NAMALWA (cell line): ENCODE measurements around the gene MFSD2A.
A peak's percentile ranks its signal among the peaks of the same experiment; 100 is the strongest.
"Not testable (repeated sequence)": the region's sequence is repeated elsewhere in the genome, so short reads cannot be mapped to it uniquely, and the experiment has no call there.

Experiments
- DNase-seq: peaks from one replicate; pipeline ENCODE4 v3.0.0-alpha.2; 2015; ENCODE audit warnings: low spot score

Gene MFSD2A

DNA sequence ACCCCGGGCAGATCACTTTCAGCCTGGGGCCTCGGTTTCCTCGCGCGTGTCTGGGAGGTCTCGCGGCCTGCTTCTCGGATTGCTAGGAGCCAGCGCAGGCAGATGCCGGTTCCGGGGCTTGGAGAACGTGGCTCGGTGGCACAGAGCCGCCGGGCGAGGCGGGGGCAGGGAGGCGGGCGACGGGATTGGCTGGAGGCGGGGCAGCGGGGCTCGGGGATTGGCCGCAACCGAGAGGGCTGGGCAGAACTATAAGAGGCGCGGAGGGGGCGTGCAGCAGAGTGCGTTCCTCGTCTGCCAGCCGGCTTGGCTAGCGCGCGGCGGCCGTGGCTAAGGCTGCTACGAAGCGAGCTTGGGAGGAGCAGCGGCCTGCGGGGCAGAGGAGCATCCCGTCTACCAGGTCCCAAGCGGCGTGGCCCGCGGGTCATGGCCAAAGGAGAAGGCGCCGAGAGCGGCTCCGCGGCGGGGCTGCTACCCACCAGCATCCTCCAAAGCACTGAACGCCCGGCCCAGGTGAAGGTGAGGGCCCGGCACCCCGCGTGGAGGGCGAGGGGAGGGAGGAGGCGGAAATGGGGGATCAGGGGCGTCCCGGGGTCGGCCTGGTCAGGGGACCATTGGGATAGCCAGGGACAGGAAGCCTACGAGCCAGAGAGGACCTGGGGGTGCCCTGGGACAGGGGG lies at the start of gene MFSD2A:
TSS of gene MFSD2A (plus strand) at position 276 of the 677 bp plus-strand sequence. CDS start at position 424, 148 bp downstream.
- DNase-seq: peak; percentile 86

DNA sequence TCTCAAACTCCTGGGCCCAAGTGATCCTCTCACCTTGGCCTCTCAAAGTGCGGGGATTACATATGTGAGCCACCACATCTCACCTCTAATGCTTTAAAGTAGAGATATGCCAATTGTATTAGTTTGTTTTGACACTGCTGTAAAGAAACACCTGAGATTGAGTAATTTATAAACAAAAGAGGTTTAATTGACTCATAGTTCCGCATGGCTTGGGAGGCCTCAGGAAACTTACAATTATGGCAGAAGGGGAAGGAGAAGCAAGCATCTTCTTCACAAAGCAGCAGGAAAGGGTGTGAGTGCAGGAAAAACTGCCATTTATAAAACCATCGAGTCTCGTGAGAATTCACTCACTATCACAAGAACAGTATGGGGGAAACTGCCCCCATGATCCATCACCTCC lies 49.8 kb upstream of the MFSD2A start:
- DNase-seq: no peak

DNA sequence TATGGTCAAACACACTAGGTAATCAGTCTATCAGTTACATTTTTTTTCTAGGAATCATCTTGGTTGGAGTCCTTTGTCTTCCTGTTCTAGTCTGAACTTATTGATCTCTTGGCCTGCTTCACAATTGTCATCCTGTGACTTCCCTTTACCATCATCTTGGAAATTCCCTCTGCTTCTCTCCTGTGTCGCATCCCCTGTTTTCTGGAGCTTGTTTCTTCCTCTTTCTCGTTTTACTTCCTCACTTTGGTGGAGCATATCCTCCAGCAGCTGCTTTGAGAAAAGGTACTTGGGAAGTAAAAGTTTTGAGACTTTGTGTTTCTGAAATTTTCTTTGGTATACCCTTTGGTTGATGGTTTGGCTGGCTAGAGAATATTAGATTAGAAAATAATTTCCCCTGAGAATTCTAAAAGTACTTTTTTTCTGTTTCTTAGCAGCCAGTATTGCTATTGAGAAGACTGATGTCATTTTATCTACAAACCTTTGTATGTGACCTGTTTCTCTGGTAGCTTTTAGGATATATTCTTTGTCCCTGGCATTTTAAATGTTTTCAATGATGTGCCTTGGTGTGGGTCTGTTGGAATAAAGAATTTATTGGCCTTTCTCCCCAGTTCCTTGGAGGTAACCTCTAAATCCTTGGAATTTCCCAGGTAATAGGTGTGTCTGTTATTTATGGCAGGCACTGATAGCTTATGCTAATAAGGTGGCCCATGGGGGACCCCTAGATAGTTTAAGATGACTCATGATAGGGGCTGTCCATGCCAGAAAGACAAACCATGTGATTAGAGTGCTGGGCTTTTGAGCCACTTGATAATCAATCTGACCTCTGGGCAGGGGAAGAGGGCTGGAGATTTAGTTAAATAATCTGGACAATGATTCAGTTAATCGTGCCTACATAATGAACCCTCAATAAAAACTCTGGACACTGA lies 47.2 kb upstream of the MFSD2A start:
- DNase-seq: no peak

DNA sequence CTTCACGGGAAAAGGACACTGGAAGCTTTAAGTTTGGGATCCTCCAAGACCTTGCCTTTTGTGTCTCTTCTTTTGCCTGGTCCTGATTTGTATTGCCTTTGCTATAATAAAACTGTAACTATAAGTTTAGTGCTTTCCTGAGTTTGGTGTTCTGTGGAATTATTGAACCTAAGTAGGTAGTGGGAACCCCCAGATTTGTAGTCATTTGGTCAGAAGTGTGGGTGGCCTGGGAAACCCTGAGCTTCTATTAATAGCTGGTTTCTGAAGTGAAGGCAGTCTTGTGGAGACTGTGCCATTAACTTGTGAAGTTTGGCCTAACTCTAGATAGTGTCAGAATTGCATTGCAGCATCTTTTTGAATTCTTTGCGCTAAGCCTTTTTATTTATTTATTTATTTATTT lies 46.4 kb upstream of the MFSD2A start:
- DNase-seq: no peak

DNA sequence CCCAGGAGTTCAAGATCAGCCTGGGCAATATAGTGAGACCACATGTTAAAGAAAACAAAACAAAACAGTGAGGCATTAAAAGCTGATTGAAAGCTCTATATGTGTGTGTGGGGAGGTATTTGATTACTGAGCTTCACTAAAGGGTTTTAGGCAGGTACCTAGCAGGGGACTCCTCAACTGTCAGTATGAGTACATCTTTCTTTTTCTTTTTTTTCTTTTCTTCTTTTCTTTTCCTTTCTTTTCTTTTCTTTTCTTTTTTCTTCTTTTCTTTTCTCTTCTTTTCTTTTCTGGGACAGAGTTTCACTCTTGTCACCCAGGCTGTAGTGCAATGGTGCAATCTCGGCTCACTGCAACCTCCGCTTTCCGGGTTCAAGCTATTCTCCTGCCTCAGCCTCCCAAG lies 44.7 kb upstream of the MFSD2A start:
- DNase-seq: no peak

DNA sequence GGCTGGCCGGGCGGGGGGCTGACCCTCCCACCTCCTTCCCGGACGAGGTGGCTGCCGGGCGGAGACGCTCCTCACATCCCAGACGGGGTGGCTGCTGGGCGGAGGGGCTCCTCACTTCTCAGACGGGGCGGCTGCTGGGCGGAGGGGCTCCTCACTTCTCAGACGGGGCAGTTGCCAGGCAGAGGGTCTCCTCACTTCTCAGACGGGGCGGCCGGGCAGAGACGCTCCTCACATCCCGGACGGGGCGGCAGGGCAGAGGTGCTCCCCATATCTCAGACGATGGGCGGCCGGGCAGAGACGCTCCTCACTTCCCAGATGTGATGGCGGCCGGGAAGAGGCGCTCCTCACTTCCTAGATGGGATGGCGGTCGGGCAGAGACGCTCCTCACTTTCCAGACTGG lies 41.8 kb upstream of the MFSD2A start:
- DNase-seq: not testable (repeated sequence)

DNA sequence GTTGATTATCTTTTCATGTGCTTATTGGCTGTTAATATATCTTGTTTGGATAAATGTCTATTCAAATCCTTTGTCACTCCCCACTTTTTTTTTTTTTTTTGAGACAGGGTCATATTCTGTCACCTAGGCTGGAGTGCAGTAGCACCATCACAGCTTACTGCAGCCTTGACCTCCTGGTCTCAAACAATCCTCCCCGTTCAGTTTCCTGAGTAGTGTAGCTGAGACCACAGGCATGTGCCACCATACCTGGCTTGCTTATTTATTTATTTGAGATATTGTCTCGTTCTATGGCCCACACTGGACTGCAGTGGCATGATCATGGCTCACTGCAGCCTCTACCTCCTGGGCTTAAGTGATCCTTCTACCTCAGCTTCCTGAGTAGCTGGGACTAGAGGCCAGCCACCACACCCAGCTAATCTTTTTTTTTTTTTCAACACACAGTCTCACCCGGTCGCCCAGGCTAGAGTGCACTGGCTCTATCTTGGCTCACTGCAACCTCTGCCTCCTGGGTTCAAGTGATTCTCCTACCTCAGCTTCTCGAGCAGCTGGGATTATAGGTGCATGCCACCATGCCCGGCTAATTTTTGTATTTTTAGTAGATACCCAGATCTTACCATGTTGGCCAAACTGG lies 39.3 kb upstream of the MFSD2A start:
- DNase-seq: no peak

DNA sequence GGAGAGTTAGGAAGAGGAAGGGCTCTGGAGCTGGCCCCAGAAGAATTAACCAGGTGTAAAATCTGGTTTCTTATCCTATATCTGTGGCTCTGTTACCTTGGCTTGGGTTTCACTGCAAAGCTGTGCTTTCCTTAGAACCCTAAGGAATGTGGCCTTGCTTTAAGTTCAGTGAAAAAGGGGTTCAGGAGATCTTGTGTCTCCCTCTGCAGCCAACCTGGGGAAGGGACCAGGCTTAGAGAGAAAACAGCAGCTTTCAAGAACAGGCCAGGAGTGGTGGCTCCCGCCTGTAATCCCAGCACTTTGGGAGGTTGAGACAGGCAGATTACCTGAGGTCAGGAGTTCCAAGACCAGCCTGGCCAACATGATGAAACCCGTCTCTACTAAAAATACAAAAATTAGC lies 37.1 kb upstream of the MFSD2A start:
- DNase-seq: no peak

DNA sequence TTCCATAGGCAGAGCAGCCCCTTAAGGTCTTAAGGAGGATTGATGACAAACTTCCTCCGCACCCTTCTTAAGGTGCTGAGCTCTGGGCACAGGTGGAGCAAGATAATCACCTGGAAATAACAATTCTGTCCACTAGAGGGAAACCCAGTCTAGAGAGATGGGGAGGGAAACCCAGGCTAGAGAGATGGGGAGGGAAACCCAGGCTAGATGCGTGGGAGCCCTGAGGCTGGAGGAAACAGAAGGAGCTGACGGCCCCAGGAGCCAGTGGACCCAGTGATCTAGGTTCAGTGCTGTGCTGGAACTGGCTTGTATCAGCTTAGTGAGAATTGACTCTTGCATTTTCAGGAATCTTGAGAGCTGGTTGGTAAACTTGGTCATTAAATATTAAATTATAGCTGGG lies 35.4 kb upstream of the MFSD2A start:
- DNase-seq: peak; percentile 81

DNA sequence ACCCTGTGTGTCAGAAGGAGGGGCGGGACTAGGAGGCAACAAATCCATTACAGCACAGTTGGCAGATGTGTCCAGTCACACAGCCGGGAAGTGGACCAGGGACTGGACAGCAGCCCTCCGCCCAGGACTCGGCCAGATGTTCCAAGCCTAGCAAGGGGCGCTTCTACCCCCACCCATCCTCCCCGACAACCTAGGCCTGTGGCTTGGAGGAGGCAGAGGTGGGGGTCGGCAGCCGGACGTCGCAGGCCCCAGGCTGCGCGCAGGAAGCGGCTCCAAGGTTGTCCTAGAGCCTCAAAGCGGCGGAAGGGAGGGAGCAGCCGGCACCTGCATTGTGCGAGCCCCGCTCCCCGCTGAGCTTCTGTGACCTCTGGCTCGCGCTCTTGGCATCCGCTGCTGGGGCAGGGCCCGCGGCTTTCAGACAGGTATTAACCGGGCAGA lies 32.7 kb upstream of the MFSD2A start:
- no peak for DNase-seq

DNA sequence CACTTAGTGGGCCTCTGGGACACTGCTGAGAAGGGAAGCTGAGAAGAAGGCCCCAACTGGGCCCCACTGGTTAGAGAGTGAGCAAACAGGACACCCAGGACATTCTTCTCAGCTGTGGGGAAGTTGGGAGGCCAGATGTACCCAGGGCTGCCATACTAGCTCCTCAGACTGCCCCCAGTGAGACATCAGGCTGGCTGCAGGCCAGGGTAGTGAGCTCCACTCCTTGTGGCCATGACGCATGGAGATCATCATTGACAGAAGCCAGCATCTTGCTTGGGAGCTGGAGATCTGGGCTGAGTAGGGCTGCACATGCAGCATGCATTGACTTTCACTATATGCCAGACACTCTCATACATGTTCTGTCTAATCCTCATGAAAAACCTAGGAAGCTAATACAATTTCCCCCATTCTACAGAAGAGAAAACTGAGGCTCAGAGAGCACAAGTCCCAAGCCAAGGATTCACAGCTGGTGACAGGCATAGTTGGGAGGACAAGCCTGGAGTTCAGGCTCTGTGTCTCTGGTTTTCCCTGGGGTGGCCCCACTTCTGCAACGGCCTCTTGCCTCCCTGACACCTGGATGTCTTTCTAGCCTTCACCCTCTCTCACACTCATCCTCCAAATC lies 29.1 kb upstream of the MFSD2A start:
- DNase-seq: no peak

DNA sequence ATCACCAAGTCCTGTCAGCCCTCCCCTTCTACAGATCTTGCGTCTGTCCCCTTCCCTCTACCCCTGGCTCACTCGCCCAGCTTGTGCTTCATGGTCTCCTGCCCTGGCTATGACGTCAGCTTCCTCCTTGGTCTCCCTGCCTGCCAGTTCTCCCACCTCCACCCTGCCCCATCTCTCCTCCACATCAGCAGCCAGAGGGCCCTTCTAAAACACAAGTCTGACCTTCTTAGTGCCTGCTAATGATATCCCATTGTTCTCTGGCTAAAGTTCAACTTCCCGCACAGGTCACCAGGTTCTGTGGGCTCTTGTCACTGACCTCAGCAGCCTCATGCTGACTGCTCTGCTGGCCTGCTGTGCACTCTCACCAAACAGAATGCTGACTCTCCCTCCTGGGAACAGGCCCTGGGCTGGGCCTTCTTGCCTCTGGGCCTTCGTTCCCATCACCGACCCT lies 28.6 kb upstream of the MFSD2A start:
- peak; percentile 33 for DNase-seq

DNA sequence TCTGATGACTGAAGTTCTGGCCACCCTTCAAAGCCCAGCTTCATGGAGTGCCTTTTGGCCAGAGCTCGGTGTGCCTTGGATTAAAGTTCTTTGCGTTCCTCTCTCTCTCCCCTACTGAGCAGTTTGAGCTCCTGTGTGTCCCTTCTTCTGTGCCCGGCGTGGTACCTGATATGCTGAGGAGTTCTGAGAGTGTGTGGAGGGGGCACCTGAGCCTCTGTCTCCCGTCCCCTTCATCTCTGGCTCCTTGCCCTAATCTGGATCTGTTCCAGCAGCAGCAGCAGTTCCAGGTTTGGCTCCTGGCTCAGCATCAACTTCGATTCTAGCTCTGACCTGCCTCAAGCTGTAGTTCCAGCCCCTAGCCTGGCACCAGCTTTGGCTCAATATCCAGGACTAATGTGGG lies 28.1 kb upstream of the MFSD2A start:
- DNase-seq: no peak

DNA sequence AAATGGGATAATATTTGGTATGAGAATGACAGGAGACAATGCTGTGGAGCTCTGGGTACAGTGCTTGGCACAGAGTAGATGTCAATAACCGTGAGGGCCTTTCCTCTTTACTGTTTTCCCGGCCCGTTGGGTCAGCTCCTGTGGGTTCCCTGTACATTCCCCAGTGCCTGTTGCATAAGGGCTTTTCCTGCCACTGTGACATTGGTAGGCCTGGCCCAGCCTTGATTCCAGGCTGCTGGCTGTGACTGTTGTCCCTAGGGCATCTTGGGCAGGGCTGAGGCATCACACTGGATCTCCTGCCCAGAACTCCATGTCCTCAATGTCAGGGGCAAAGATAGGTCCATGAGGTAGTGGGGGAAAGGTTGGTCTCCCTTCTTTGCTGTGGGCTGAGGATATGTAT lies 27.4 kb upstream of the MFSD2A start:
- no peak for DNase-seq

DNA sequence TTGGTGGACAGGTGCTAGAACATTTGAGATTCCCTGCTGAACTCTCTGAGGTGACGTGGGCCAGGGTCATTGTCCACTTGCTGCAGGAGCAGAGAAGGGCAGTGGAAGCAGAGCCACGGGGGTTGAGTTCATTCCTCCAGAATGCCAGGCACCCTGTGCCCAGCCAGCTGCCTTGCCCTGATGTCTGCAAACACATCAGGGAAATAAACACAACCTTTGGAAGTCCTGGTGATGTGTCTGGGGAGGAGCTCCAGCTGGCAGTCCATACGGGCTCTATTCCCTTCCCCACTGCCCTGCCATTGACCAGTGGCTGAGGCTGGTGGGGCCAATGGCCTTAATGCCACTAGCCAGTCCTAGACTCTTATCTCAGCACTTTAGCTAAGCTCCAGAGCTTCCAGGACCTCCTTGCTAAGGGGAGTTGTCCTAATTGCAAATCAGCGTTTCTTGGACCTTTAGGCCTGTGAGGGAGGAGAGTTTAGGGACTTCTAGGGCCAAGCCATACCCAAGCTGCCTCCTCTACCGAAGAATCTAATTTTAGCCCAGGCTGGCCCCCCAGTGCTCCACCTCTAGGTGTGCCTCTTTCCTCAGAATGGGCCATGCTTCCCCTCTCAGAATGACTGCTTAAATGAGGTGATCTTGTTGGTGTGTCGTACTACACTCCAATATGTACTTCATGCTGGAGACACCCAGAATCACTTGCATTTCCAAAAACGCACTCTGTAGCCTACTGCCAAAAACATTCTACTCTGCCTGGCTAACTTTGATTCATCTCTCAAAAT lies 25.9 kb upstream of the MFSD2A start:
- no peak for DNase-seq

DNA sequence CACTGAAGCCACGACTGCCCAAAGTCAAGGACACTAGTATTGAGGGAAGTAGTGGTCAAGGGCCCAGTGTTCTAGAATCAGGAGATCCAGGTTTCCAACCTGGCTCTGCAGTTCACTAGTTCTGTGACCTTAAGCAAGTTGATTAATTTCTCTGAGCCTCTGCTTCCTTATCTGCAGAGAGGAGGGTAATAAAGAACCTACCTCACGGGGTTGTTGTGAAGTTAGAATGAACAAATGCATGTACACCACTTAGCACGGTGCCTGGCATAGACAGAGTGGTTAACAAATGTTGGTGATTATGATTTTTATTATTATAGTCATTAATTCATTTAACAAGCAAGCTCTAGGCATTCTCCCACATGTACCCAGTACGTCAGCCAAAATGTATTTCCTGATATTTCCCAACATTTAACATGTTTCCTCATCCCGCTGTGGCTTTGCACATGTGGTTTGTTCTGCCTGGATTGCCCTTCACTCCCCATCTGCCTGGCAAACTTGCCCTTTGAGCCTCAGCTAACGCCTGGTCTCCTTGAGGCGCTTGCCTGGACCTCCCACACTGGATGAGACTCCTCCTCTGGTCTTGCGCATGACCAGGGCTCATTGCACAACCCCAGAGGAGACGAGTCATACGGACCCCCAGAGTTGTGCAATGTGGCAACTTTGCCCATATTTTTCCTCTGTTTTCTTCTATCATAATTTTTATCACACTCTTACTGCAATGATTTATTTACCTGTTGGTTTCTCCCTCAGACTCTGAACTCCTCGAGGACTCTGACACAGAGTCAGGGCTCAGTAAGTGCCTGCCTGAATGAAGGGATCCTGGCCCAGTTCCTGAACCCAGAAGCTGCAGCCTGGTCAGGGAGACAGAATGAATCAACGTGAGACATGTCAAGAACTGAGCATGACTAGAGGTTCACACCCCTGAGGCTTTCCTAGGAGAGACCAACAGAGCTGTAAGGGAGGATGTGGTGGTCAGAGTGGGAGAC lies 20.7 kb upstream of the MFSD2A start:
- no peak for DNase-seq

DNA sequence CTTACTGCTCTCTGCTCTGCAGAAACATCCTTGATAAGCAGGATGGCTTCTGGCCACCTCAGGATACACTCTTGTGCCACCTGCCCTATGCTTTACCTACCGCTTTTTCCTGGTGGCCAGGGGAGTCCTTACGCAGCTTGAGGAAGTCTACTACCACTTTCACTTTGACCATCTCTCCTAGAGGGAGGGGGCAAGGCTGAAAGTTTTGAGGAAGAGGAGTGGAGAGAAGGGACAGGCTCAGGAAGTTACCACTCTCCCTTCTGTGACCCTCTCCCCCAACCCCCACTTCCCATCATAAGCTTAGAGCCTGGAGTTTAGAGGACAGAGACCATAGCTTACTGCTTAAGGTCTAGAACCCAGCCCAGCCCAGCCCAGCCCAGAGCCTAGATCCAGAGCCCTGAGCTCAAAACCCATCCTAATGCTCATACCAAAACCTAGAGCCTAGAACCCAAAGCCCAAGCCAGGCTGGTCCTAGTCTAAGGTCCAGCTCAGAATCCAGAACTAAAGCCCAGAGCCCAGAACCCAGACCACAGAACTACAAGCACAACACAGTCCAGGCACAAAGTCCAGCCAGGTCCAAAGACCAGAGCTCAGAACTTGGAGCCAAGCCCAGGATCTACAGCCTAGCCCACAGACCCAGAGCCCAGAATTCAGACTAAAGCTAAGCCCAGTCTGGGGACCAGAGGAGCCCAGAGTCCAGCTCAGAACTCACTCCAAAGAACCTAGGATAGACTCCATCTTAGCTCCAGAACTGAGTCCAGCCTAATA lies 18.0 kb upstream of the MFSD2A start:
- DNase-seq: no peak

DNA sequence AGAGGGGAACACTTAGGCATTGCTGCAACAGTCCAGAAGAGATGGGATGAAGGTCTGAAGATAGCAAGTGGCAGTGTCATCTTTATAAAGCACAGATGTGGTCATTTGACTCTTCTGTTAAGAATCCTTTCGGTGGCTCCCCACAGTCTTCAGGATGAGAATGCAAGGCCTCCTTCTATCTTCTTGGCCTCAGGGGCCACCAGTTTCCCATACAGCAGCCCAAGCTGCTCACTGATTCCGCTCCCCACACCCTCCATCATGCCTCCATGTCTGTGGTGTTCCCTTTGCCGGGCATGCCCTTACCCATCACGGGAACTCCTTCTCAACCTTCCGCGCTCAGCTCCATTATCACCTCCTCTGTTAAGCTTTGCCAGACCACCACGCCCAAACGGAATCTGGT lies 16.1 kb upstream of the MFSD2A start:
- DNase-seq: no peak

DNA sequence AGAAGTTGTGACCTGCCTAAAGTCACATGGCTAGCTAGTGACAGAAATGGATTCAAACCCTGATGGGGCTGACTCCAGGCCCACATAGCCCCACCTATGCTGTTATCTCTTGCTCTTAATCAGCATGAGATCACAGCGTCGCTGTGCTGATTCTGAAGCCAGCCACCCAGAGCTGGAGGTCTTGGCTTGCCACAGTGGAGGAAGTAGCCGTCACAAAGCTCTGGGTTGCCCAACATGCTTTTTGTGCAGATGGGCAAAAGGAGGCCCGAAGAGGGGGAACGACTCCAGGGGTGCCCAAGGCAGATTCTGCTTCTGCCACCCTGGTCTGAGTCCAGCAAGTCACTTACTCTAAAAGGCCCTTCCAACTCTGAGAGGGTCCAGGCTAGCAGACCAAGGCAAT lies 14.7 kb upstream of the MFSD2A start:
- DNase-seq: no peak
